LNCaP clone FGC (cell line): ENCODE results near the gene TCFL5.
A peak's percentile ranks its signal among the peaks of the same experiment; 100 is the strongest.

Experiments
- DNase-seq: peaks from one replicate; pipeline ENCODE4 v3.0.0-alpha.2; 2011; ENCODE audit warnings: low read depth
- H3K4me3 ChIP-seq: 2 replicates; pipeline ENCODE4 v1.5.1; 2011; ENCODE audit warnings: mild to moderate bottlenecking, low read depth, low read length, control low read depth
- TF ChIP-seq, protein P1 (sequence below): IDR thresholded peaks from 2 replicates; pipeline ENCODE4 v1.5.1; 2012; ENCODE audit warnings: mild to moderate bottlenecking; ENCODE audit not compliant: control insufficient read depth, insufficient read depth; ENCODE audit errors: extremely low read depth

Gene TCFL5

DNA sequence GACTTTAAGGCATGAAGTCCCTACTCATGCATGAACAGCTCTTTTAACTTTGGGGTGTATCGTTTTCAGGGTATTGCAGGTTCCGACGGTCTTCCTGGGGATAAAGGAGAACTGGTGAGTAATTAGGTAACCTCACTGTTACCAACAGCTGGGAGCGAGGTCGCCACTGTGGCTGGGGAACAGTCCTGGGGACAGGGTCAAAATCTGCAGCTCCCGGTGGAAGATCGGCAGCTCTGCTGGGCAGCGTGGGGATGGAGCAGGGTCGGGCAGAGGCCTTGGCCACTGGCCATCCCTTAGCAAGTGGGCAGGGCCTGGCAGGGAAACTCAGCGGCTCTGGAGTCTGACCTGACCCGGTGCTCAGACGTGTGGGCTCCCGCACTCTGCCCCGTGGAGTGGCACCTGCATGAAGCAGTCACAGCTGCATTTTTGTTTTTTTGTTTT lies 28.7 kb downstream of the TCFL5 start:
- H3K4me3 ChIP-seq, result 0 out of 2 replicates have a peak overlapping the region, but pooled peaks have one; percentile 11
- TF ChIP-seq, protein P1, sequence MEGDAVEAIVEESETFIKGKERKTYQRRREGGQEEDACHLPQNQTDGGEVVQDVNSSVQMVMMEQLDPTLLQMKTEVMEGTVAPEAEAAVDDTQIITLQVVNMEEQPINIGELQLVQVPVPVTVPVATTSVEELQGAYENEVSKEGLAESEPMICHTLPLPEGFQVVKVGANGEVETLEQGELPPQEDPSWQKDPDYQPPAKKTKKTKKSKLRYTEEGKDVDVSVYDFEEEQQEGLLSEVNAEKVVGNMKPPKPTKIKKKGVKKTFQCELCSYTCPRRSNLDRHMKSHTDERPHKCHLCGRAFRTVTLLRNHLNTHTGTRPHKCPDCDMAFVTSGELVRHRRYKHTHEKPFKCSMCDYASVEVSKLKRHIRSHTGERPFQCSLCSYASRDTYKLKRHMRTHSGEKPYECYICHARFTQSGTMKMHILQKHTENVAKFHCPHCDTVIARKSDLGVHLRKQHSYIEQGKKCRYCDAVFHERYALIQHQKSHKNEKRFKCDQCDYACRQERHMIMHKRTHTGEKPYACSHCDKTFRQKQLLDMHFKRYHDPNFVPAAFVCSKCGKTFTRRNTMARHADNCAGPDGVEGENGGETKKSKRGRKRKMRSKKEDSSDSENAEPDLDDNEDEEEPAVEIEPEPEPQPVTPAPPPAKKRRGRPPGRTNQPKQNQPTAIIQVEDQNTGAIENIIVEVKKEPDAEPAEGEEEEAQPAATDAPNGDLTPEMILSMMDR, result no peak
- no peak for DNase-seq

DNA sequence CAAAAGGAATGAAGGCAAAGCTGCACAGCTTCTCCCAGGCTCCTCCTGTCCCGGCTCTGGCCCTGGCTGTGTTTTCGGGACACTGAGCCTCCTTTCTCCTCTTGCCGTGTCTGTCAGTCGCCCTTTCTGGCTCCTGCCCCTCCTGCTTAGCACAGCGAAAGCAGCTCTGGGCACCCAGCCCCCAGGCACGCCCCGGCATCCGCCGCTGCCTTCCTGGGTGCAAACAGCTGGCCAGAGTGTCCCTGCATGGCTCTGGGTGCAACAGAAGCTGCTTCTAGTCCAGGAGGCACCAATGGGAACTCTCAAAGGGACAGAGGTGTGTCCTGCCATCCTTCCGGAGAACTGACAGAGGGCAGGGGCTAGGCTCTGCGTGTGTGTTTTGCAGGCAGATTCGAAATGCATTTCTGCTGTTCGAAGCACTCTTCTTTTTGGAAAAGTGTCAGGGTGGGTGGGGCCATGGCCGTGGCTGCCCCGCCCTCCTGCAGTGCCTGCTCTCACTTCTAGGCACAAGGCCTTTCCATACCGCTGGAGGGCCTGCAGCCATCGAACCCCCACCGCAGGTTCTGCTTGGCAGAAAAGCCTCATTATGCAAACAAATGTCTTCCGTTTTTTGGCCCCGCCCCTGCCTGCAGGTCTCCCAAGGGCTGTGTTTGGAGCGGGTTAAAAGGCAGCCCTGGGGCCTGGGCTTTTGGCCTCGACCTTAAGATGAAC lies 29.3 kb downstream of the TCFL5 start:
- peak; percentile 69 for DNase-seq
- H3K4me3 ChIP-seq, result 0 out of 2 replicates have a peak overlapping the region, but pooled peaks have one; percentile 11

DNA sequence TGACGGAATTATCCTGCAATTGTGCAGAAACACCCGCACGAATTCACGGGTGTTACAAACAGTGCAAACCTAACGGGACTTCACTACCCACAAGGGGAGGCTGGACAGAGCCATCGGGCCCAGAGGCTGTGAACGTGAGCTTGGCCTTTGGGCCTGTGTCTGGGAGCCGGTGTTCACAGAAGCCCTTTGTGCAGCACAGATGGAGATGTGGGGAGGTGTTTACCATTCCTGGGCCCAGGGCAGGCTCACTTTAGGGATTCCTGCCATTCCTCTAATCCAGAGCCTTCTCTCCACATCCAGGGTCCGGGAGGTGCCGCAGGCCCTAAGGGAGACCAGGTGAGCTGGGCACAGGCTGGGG lies 29.8 kb downstream of the TCFL5 start:
- TF ChIP-seq, protein P1, result no peak
- no peak for DNase-seq
- no peak overlapping the region for H3K4me3 ChIP-seq

More for the DNA sequence above, 29.3 kb downstream of the TCFL5 start:
- TF ChIP-seq, protein P1, result no peak

DNA sequence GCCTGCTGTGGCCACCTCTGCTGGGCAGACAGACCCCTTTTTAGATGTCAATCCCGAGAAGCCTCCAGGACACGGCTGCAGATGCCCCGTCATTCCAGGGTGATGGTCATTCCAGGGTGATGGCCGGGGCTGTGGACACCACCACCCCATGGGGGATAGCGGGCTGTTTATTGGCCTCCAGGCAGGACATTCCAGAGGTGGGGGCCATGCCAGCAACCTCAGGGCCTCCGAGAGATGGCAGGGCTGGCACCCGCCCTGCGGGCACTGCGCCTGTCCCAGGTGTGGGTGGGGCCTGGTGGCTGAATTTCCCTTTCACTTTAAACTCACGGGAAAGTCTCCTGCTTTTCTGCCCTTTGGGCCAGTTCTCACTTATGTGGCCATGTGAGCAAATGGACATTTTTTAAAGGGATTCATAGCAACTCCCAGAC lies 30.2 kb downstream of the TCFL5 start:
- H3K4me3 ChIP-seq, result no peak overlapping the region
- TF ChIP-seq, protein P1, result no peak
- DNase-seq, result peak; percentile 62

DNA sequence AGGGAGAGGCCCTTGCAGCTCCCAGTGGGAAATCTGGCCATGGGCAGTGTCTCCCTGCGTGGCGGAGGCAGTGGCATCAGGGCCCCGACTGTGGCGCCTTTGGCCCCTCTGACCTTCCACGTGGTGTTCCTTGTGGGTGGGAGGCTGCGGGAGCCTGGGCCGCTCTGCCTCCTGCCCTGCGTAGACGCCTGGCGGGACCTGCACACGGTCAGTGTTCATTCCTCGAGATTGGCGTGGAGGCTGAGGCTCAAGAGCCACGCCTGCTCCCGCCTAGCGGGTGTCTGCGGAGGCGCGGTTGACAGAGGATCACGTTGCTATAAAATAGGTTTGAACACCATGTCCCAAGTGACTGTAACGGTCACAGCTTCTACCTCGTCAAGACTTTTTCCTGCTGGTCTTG lies 30.8 kb downstream of the TCFL5 start:
- DNase-seq, result no peak
- H3K4me3 ChIP-seq, result no peak overlapping the region
- TF ChIP-seq, protein P1, result no peak

DNA sequence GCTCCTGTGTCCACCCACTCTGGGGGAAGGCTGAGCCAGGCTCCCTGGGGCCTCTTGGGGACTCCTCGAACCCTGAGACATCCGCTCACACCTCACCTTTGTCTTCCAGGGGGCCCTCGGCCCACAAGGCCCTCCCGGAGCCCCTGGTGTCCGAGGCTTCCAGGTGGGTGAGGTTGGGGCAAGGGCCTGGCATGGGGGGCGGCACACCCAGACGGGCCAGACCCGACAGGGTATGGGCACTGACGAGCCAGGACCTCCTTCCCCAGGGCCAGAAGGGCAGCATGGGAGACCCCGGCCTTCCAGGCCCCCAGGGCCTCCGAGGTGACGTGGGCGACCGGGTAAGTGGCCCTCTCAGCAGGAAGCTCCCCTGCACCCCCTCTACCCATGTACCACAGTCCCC lies 31.4 kb downstream of the TCFL5 start:
- DNase-seq, result no peak
- TF ChIP-seq, protein P1, result no peak
- no peak overlapping the region for H3K4me3 ChIP-seq
